T-helper 2 cell treated with Interferon-gamma antibody and Interleukin-4, amounts not matched to agents 100 ng/mL and 5 ng/mL, for 36 hours (primary cell): ENCODE data around the gene UPP1. TPM values are rescaled to one million over a fixed set of nuclear protein-coding genes. Genes with fewer than 3 reads are reported as not detected.
"Not testable (repeated sequence)": the region's sequence is repeated elsewhere in the genome, so short reads cannot be mapped to it uniquely, and the experiment has no call there.

Experiments used
- intact Hi-C: fragments of 100-400 bp; cut with micrococcal nuclease; formaldehyde crosslinking; loops from one replicate; pipeline ENCODE4 v1.15.1; 2023
- total RNA-seq: library from RNA; stranded (reverse); gene quantifications from 2 replicates; pipeline ENCODE4 v1.2.3, GENCODE V29; 2022

The UPP1 gene
- total RNA-seq, 1 donor from 2014 or later: 75.0 TPM

DNA sequence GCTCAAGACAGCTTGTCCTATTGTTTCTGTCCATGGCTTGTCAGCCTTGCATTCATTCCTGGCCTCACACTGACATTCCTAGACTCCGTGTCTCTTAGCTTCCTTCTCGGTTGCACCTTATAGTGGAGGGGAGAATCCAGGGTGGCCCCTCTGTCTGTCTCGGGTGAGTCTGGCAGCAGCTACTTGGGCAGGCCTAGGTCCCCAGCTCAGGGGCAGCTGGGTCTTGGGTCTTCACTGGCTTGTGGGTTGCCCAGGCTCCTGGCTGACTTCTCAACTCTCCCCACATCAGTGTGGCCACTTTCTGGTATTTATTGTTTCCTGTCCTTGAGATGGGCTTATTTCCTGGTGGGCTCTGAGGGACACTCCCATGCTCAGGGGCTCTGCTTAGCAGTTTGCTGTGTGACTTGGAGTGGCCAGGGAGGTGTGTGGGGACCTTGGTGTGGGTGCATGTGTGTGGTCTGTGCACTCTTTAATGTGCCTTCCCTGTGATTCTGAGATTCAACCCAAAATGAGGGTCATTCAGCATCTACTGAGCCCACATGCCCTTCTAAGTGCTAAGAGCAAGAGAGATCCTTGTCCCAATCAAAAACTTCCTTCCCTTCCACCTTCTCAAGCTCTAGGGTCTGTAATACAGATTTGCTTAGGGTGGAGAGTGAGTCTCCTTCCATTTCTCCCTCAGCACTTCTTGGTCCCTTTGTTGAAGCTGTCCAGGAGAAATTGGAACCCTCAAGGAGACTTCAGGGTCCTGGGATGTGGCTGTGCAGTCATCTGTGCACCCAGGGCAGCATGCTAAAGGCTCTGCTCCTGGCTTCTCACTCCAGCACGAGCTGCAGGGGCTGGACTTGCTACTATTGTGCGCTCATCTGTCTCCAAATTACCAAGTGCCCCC is 20.1 kb downstream of the UPP1 start:
- intact Hi-C loops: no loop called here

DNA sequence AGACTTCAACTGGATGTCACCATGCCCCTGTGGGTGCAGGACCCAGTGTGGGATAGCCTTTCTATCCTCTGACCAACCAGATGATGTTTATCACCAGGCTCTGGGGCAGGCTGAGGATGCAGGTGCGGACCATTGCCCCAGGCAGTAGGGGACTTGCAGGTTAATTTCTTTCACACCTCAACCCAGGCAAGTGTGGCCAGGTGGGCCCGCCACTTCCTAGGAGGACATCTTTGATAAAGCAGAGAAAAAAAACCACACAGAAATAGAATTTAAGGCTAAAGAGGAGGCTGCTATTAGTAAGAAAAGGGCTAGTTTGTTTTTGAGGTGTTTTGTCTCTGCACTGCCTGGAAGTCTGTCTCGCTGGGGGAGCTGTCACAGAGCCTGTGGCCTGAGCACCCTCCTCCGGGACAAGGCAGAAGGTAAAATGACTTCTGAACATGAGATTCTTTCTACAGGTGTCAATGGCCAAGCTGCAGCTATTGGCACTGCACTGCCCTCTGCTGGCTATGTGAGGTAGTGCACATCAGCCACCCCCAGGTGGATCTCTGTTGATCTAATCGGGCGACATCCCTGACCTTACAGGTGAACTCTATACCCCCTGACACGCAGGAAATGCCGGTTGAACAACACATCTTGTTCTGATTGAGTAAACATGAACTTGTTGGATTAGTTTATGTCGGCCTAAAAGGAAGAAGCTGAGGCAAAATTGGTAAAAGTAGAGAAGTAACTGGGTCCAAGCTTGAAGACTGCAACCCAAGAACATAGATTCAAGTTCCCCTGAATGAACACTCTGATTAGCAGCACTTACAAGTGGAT is 21.0 kb downstream of the UPP1 start:
- intact Hi-C loops: loop anchor here (1.0 to 2.0 kb wide), 7 partner anchors 13 to 165 kb away; partner anchors contain the start of genes C7orf57, HUS1 and UPP1

DNA sequence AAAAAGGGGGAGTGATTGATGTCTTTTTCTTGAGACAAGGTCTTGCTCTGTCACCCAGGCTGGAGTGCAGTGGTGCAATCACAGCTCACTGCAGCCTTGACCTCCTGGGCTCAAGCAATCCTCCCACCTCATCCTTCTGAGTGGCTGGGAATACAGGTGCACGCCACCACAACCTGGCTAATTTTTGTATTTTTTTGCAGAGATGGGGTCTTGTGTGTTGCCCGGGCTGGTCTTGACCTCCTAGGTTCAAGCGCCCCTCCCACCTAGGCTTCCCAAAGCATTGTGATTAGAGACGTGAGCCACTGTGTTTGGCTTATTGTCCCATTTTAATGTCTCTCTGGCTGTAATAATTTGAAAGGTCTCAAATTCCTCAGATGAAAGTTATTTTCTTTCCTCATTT is 21.8 kb downstream of the UPP1 start:
- intact Hi-C loops: loop anchor here (1.0 to 2.0 kb wide), 7 partner anchors 14 to 166 kb away; partner anchors contain the start of genes C7orf57, HUS1 and UPP1

DNA sequence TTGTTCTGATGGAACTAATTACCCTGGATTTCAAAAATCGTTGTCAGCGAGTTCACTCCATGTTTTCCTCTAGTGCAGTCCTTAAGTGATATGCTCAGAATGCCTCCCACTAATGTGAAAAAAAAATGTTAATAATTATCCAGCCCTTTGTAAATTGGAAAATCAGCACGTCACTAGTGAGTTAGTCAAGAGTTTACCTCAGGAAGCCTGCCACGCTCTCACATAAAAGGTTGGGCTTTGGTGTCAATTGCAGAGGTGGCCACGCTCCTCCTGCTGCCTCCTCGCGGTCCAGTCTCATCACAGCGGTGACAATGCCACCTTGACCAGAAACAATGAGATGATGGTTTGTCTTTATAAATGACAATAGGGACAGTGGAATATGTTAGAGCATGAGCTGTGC is 22.5 kb downstream of the UPP1 start:
- intact Hi-C loops: loop anchor here (2.0 kb wide), 2 partner anchors 15 to 77 kb away; partner anchors contain the start of gene C7orf57

DNA sequence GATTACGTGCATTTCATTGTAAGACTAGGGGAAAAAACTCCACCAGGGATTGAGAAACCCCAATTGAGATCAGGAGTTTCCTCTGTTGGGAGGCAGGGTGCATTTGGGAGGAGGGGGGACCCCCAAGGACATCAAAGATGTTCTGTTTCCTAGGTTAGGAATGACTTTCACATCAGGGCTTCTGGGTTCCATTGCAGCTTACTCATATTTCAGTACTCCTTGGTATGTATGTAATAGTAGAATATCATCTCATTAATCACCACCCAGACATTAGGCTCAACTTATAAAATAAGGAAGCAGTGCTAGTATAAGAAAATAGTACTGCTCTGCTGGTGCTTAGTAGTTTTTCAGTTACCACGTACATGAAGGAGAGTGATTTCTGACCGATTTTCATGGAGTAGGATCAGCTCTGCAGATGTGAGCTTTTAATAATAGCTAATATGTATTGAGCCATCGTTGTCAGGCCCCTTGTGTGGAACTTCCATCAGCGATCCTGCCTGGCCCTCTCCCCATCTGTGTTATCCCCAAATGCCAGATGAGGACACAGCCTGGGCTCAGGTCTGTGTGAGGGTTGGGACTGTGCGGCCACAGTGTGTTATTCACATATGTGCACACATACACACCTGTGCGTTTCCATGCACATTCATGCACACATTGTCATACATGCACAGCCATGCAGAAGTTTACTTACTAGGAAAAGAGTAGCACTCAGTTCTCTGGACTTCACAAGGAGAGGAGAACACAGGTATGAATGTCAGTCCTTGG is 23.5 kb downstream of the UPP1 start:
- intact Hi-C loops: no loop called here

DNA sequence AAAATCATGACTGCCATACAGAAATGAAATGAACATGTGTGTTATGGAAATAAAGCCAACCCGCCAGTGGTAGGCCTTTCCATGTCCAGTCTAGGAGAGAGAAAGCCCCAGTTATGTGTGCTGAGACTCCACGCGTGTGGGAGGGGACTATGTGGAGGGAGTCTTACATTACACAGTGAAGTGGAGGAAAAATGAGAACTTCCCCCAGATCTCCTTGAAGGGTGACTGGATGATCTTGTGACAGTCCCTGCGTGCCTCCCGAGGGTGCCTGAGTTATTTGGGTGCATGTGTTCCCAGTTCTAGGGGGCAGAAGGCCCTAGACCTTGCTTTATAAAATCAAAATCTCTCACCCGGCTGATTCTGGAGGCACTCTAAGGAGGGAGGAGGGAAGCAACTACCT is 24.2 kb downstream of the UPP1 start:
- intact Hi-C loops: no loop called here

DNA sequence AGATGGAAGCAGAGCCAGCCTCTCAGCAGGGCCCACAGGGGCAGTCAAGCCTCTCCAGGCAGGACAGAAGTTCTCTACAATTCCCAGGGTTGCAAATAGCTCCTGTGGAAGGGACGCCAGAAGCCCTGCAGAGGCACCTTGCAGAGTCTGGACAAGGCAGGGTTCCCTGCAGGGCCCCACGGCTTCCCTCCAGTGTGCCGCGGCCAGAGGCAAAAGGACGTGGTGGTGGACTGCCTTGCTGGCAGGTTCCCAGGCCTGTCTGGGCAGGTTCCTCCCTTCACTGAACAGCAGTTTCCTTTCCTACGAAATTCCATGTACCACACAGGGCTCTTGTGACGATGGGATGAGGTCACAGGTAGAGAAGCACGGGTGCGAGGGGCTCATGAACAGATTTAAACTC is 25.1 kb downstream of the UPP1 start:
- intact Hi-C loops: no loop called here

DNA sequence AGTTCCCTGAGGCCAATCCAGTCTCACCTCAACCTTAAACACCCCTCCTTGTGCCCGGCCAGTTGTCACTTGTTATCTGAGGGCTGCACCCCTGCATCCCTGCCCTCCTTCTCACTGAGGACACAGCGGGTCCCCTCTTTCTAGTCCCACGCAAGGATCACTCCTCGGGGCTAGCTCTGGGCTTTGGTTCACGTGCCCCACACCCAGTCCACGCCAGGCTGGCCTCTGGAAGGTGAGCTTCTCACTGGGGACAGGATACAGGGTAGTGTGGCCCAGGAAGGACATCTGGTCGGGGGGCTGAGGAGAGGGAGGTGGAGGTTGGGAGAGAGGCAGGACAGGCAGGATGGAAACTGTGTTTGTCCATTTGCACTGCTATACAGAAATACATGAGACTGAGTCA is 25.5 kb downstream of the UPP1 start:
- intact Hi-C loops: no loop called here

DNA sequence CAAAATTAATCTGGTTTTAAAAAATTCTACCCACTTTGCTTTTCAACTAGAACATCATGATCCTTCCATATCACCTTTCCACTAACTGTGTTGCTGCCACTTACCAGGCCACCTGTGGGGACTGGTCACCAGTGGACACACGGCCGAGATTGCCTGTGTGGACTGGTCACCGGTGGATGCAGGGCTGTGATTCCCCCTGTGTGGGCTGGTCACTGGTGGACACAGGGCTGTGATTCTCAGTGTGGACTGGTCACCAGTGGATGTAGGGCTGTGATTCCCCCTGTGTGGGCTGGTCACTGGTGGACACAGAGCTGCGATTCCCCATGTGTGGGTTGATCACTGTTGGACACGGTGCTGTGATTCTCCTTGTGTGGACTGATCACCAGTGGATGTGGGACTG is 27.0 kb downstream of the UPP1 start:
- intact Hi-C loops: no loop called here

DNA sequence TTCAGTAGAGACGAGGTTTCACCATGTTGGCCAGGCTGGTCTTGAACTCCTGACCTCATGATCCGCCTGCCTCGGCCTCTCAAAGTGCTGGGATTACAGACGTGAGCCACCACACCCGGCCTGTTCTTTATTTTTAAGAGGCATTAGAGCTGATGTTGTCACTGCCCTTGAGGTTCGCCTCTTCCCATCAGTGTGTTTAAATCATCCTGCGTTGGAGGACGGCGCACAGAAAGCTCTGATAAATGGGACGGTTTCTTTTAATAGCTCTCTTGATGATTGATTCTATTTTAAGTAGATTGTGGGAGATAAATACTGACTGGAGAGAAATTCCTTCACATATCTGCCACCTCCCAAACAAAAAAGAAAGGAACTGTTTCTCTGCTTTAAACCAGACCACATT is 29.0 kb downstream of the UPP1 start:
- intact Hi-C loops: no loop called here

DNA sequence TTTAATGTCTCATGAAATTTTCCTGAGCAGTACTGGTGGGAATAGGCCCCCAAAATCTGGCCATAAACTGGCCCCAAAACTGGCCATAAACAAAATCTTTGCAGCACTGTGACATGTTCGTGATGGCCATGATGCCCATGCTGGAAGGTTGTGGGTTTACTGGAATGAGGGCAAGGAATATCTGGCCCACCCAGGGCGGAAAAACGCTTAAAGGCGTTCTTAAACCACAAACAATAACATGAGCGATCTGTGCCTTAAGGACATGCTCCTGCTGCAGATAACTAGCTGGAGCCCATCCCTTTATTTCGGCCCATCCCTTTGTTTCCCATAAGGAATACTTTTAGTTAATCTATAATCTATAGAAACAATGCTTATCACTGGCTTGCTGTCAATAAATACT is 31.5 kb downstream of the UPP1 start:
- intact Hi-C loops: not testable (repeated sequence)

DNA sequence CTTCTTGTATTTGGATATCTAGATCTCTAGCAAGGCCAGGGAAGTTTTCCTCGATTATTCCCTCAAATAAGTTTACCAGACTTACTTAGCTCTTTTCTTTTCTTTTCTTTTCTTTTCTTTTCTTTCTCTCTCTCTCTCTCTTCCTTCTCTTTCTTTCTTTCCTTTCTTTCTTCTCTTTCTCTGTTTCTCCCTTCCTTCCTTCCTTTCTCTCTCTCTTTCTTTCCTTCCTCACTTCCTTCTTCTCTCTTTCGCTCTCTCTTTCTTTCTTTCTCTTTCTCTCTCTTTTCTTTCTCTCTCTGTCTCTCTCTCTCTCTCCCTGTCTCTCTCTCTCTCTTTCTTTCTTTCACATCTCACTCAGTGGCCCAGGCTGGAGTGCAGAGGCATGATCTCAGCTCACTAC is 37.0 kb downstream of the UPP1 start:
- intact Hi-C loops: no loop called here

DNA sequence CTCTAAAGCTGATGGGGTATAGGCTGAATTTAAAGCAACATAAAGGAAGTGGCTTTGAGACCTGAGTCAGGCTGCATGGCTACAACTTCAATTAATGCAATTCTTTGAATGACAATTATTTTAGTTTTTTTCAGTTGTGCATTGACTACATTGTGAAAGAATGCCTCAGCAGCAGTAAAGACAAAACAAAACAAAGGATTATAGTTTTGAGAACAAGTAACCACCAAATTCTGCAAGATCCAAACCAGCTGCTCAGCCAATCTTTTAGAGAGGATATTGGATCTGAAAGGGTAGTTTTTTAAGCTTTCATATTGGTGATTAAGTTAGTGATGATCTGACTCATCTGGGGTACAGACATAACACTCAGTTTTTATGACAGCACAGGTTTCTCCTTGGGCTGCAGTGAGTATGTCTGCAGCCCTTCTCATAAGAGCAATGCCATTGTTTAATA is 41.6 kb downstream of the UPP1 start:
- intact Hi-C loops: no loop called here

DNA sequence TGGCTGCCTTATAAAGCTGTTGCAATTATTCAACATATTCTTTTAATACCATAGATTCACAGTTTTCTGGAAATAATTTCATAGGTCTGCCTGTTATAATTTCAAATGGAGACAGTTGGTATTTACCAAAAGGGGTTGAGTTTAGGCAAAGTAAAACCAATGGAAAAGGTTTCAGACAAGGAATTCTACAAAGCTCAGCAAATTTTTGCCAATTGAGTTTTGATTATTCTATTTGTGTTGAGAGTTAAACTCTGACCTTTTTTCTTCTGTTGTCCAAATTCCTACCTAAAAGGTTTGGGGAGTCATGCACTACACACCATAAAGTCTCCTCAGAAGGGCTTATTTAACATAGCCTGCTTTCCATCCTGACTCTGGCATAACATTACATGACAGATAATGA is 43.7 kb downstream of the UPP1 start:
- intact Hi-C loops: no loop called here

DNA sequence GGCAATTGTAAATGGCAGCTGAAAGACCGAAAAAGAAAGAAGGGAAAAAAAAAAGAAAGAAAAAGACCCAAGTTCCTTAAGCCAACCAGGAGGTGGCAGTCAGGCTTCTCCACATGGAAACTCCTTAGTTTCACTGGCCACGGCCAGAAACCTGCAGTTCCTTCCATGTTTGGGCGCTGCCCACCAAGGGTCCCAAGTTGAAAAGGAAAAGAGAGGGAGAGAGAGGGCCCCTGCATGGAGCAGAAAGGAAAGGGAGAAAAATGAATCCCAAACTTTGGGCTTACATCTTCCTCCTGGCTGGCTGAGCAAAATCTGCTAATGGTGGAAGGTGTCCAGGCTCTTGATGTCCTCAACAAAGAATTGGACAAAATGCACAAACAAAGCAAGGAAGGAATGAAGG is 50.4 kb downstream of the UPP1 start:
- intact Hi-C loops: no loop called here

DNA sequence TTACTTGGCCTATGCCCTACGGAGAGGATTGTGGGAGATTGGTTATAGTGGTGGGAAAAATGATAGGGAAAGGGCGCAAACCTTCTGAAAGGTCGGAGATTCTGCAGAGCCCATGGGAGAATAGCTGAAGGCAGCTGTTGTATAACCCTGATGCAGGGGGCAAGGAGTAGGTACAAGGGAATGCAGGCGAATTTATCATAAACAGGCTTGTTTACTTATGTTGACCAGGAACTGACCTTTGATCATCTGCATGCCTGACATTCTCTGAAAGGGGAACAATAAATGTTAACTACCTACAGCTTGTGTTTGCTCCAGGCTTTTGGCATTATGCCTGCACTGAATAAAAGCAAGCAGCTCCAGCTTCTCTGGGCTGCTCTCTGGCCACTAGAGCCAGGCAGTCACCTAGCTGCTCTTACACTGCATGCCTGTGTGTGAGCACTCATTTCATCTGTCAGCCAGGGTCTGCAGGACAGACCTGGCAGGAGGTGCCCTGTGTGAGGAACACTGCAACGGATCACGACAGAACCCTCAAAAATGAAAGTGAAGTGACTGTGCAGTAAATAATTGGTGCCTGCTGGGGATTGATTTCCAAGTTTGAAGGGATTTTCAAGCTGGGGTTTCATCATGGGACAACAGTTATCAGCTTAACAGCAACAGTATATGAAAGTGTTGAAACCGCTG is 51.1 kb downstream of the UPP1 start:
- intact Hi-C loops: no loop called here

DNA sequence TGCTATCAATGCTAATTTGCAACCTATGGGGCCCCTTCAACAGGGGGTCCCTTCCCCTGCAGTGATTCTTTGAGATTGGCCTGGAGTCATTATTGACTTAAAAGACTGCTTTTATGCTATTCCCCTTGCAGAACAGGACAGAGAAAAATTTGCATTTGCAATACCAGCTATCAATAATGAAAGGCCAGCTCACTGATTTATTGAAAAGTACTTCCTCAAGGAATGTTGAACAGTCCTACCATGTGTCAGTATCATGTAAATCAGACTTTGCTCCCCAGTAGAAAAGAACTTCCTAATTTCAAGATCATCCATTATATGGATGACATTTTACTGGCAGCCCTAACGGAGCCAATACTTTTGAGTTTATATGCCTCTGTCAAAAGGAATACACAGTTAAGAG is 52.5 kb downstream of the UPP1 start:
- intact Hi-C loops: no loop called here

DNA sequence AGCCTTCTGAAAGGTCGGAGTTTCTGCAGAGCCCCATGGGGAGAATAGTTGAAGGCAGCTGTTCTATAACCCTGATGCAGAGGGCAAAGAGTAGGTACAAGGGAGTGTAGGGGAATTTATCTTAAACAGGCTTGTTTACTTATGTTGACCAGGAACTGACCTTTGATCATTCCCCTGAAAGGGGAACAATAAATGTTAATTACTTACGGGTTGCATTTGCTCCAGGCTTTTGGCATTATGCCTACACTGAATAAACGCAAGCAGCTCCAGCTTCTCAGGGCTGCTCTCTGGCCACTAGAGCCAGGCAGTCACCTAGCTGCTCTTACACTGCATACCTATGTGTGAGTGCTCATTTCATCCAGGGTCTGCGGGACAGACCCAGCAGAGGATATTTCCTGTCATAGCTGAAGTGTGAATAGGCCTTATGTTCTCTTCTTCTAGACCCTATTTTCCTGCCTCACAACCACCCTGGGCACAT is 55.3 kb downstream of the UPP1 start:
- intact Hi-C loops: no loop called here

DNA sequence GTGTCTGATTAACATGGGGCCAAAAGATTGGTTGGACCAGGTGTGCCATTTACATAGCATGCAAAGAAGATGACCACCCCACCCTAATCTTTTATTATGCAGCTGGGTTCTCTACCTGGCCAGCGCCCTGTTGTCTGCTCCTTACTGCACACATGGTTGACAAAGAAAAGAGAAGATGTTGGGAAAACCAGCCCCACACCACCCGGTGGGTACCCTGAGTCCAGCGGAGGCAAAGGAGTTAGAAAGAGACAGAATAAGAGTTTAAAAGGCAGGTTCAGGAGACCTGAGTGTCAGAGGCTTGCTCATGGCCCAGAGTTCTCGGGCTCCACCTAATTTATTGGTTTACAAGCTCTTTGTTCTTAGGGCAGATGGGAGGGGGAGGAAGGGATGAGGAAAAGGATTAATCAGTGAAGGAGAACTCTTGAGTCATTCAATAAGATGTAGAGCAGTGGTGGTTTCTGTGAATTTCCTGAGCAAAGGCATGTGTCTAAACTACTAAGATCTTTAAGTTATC is 58.1 kb downstream of the UPP1 start:
- intact Hi-C loops: no loop called here

DNA sequence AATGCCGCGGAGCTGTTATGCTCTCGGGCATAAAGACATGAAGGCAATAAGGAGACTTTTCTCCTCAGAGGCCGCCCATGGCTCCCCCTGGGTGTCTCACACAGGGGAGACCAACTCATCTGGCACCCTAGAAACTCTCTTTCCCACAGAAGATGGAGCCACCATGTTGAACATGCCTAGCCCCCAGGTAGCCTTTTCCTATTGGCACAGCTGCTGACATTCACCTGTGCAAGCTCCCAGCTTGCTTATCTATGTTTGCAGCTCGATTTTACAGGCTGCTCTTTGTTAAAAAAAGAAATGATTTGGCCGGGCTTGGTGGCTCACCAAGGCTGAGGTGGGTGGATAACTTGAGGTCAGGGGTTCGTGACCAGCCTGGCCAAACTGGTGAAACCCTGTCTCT is 58.6 kb downstream of the UPP1 start:
- intact Hi-C loops: not testable (repeated sequence)

DNA sequence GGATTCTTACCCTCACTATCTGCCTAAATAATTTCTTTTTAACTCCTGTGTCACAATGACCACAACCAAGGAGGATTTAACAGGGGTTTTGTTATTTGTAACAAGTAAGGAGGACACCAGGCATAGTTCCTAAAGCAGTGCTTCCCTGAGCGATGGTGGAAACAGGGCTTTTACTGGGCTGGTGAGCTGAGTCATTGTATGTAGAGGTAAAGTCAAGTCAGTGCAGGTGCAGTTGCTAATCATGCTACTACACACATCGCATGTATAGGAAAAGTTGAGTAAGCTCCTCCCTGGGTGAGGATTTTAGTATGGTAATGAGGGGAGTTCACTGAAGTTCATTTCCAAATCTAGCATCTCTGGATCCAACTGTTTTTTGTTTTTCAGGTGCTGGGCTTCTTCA is 59.2 kb downstream of the UPP1 start:
- intact Hi-C loops: no loop called here
